MM.1S (cell line): ENCODE measurements around the gene KRTAP22-2.

Experiments
- DNase-seq: peaks from one replicate; pipeline ENCODE4 v3.0.0-alpha.2; 2015
- H2AFZ ChIP-seq: fragments of 300-600 bp; sonication (generic); 2 replicates; pipeline ENCODE4 v1.6.0; 2016; ENCODE audit warnings: antibody characterized with exemption, low read length
- H3F3A ChIP-seq: fragments of 300-600 bp; sonication (generic); 2 replicates; pipeline ENCODE4 v1.6.1; 2016; ENCODE audit warnings: mild to moderate bottlenecking, antibody characterized with exemption, low read length, moderate library complexity, mixed read lengths; ENCODE audit not compliant: insufficient read depth
- H3K27ac ChIP-seq: fragments of 300-600 bp; sonication (generic); 2 replicates; pipeline ENCODE4 v1.5.1; 2016; ENCODE audit warnings: mild to moderate bottlenecking, low read length
- H3K27me3 ChIP-seq: fragments of 300-600 bp; sonication (generic); replicated peaks from 2 replicates; pipeline ENCODE4 v1.6.0; 2016; ENCODE audit warnings: low read length; ENCODE audit not compliant: insufficient read depth
- H3K36me3 ChIP-seq: fragments of 300-600 bp; sonication (generic); replicated peaks from 2 replicates; pipeline ENCODE4 v1.6.1; 2016; ENCODE audit warnings: mild to moderate bottlenecking, low read length, mixed read lengths; ENCODE audit not compliant: insufficient read depth
- H3K4me1 ChIP-seq: fragments of 300-600 bp; sonication (generic); 2 replicates; pipeline ENCODE4 v1.6.1; 2016; ENCODE audit warnings: low read length, mixed read lengths
- H3K4me2 ChIP-seq: fragments of 300-600 bp; sonication (generic); 2 replicates; pipeline ENCODE4 v1.6.0; 2016; ENCODE audit warnings: low read depth, low read length
- H3K4me3 ChIP-seq: fragments of 300-600 bp; sonication (generic); 2 replicates; pipeline ENCODE4 v1.5.1; 2016; ENCODE audit warnings: low read length, mixed read lengths
- H3K79me2 ChIP-seq: fragments of 300-600 bp; sonication (generic); 2 replicates; pipeline ENCODE4 v1.6.1; 2016; ENCODE audit warnings: mixed run types, low read length, mixed read lengths
- H3K9ac ChIP-seq: fragments of 300-600 bp; sonication (generic); 2 replicates; pipeline ENCODE4 v1.6.1; 2016; ENCODE audit warnings: low read length, mixed read lengths
- H3K9me2 ChIP-seq: fragments of 300-600 bp; sonication (generic); replicated peaks from 2 replicates; pipeline ENCODE4 v1.6.1; 2016; ENCODE audit warnings: mild to moderate bottlenecking, low read length, mixed read lengths; ENCODE audit not compliant: insufficient read depth
- H3K9me3 ChIP-seq: fragments of 300-600 bp; sonication (generic); replicated peaks from 2 replicates; pipeline ENCODE4 v1.6.1; 2016; ENCODE audit warnings: mild to moderate bottlenecking, low read length, mixed read lengths; ENCODE audit not compliant: insufficient read depth
- H4K20me1 ChIP-seq: fragments of 300-600 bp; sonication (generic); 2 replicates; pipeline ENCODE4 v1.6.1; 2016; ENCODE audit warnings: mild to moderate bottlenecking, low read length, moderate library complexity, mixed read lengths; ENCODE audit not compliant: insufficient read depth
- EZH2 ChIP-seq: fragments of 300-600 bp; sonication (generic); optimal IDR thresholded peaks from 2 replicates; pipeline ENCODE3; 2017; ENCODE audit warnings: low read depth, mild to moderate bottlenecking, antibody characterized with exemption, low read length, mixed read lengths
- EZH2phosphoT487 ChIP-seq: fragments of 300-600 bp; sonication (generic); IDR thresholded peaks from 2 replicates; pipeline ENCODE4 v1.6.1; 2018; ENCODE audit warnings: antibody characterized with exemption, low read length
- TF ChIP-seq, protein P1 (sequence below): fragments of 300-600 bp; sonication (generic); IDR thresholded peaks from 2 replicates; pipeline ENCODE4 v1.5.1; 2016; ENCODE audit warnings: antibody characterized with exemption, low read length, mixed read lengths

KRTAP22-2 gene

DNA sequence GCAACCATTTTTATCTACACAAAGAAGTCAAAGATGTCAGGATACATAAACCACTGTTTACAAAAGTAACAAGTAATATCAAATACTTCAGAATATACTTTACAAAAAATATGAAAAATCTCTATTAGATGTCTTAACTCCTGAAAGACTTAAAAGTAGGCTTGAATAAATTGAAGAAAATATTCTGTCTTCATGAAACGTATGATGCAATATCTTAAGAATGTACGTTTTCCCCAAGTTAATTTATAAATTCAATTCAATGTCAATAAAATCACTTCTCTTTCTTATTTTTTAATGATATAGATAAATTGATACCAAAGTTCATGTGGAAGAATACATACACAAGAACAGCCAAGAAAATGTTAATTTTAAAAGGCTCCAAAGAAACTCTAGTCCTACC, 35.1 kb downstream of the KRTAP22-2 start:
- Histone ChIP-seq H3F3A (no peaks in the 10 kb centered on the region), H3K9me3 (no peaks in the 10 kb centered on the region), H3K9ac (no peak overlapping the region), H3K36me3 (no peaks in the 10 kb centered on the region), H2AFZ (no peak overlapping the region), H3K4me1 (no peaks in the 10 kb centered on the region), H3K9me2 (no peaks in the 10 kb centered on the region), H3K4me2 (no peak overlapping the region), H3K79me2 (no peaks in the 10 kb centered on the region), H3K27ac (no peak overlapping the region), H3K4me3 (no peak overlapping the region), H3K27me3 (no peaks in the 10 kb centered on the region), H4K20me1 (no peaks in the 10 kb centered on the region)
- TF ChIP-seq EZH2 (no peak), EZH2phosphoT487 (no peak)
- TF ChIP-seq, protein P1, sequence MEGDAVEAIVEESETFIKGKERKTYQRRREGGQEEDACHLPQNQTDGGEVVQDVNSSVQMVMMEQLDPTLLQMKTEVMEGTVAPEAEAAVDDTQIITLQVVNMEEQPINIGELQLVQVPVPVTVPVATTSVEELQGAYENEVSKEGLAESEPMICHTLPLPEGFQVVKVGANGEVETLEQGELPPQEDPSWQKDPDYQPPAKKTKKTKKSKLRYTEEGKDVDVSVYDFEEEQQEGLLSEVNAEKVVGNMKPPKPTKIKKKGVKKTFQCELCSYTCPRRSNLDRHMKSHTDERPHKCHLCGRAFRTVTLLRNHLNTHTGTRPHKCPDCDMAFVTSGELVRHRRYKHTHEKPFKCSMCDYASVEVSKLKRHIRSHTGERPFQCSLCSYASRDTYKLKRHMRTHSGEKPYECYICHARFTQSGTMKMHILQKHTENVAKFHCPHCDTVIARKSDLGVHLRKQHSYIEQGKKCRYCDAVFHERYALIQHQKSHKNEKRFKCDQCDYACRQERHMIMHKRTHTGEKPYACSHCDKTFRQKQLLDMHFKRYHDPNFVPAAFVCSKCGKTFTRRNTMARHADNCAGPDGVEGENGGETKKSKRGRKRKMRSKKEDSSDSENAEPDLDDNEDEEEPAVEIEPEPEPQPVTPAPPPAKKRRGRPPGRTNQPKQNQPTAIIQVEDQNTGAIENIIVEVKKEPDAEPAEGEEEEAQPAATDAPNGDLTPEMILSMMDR, result no peak
- no peak for DNase-seq

DNA sequence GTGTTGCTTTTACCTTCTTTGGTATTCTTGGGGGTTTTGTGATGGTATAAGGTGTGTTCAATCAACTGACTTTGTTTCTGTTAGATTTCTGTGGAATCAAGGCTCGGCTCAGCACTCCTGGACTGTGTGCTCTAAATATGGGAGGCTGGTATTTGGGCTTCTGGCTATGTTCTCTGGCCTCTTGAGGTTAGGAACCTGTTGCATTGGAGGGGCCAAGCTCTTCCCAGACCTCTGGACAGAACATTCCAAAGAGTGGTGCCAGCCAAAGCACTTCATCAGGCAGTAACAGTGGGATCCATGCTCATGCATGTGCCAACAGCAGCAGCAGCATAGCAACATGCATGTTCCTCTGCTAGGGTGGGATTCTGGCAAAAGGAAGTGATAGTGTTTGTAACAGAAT, 37.4 kb downstream of the KRTAP22-2 start:
- no peaks in the 10 kb centered on the region for H3K79me2 ChIP-seq
- H3K27ac ChIP-seq, result no peak overlapping the region
- no peak overlapping the region for H2AFZ ChIP-seq
- H3K4me2 ChIP-seq, result no peak overlapping the region
- no peaks in the 10 kb centered on the region for H3F3A ChIP-seq
- H3K9ac ChIP-seq, result no peak overlapping the region
- no peaks in the 10 kb centered on the region for H3K4me1 ChIP-seq
- no peaks in the 10 kb centered on the region for H3K36me3 ChIP-seq
- no peaks in the 10 kb centered on the region for H3K9me2 ChIP-seq
- DNase-seq, result no peak
- TF ChIP-seq, protein P1, result no peak
- no peak for TF ChIP-seq EZH2
- TF ChIP-seq EZH2phosphoT487, result no peak
- no peaks in the 10 kb centered on the region for H3K27me3 ChIP-seq
- no peak overlapping the region for H3K4me3 ChIP-seq
- no peaks in the 10 kb centered on the region for H4K20me1 ChIP-seq
- no peaks in the 10 kb centered on the region for H3K9me3 ChIP-seq

DNA sequence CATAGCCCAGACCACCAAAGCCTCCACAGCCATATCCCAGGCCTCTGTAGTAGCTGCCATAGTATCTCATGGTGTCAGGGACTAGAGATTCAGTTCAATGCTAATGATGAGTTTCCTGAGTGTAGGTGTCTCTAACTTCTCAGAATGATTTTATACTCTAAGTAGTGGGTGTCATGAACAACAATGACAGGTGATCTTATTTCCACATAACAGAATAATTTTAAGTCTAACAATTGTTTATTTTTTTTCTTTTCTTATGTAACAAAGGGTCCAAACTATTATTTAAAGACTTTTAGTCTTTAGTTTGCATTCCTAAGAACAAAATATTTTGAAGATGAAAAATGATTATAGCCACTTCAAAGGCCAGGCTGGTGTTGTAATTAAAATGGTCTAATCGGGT, 48.4 kb downstream of the KRTAP22-2 start, which contains the start of gene KRTAP19-6:
TSS of gene KRTAP19-6 (minus strand) at position 101 of the 400 bp plus-strand sequence. CDS start at position 70, 31 bp downstream.
- no peak for DNase-seq
- H4K20me1 ChIP-seq, result no peaks in the 10 kb centered on the region
- no peaks in the 10 kb centered on the region for H3K4me1 ChIP-seq
- H3K4me3 ChIP-seq, result no peak within 1 kb of the TSS
- no peaks in the 10 kb centered on the region for H3F3A ChIP-seq
- H3K4me2 ChIP-seq, result no peak within 1 kb of the TSS
- H3K27ac ChIP-seq, result no peak within 1 kb of the TSS
- no peaks in the 10 kb centered on the region for H3K9me2 ChIP-seq
- no peaks in the 10 kb centered on the region for H3K36me3 ChIP-seq
- H3K27me3 ChIP-seq, result no peaks in the 10 kb centered on the region
- H2AFZ ChIP-seq, result no peak within 1 kb of the TSS
- H3K9me3 ChIP-seq, result no peaks in the 10 kb centered on the region
- no peaks in the 10 kb centered on the region for H3K79me2 ChIP-seq
- TF ChIP-seq EZH2phosphoT487, result no peak
- TF ChIP-seq, protein P1, result no peak
- TF ChIP-seq EZH2, result no peak
- H3K9ac ChIP-seq, result no peak within 1 kb of the TSS
